MM.1S (cell line): Measurements from ENCODE around the gene AKR1E2.

Experiments used
- DNase-seq: peaks from one replicate; pipeline ENCODE4 v3.0.0-alpha.2; 2015
- H2AFZ ChIP-seq: fragments of 300-600 bp; sonication (generic); 2 replicates; pipeline ENCODE4 v1.6.0; 2016; ENCODE audit warnings: antibody characterized with exemption, low read length
- H3F3A ChIP-seq: fragments of 300-600 bp; sonication (generic); 2 replicates; pipeline ENCODE4 v1.6.1; 2016; ENCODE audit warnings: mild to moderate bottlenecking, antibody characterized with exemption, low read length, moderate library complexity, mixed read lengths; ENCODE audit not compliant: insufficient read depth
- H3K27ac ChIP-seq: fragments of 300-600 bp; sonication (generic); 2 replicates; pipeline ENCODE4 v1.5.1; 2016; ENCODE audit warnings: mild to moderate bottlenecking, low read length
- H3K27me3 ChIP-seq: fragments of 300-600 bp; sonication (generic); replicated peaks from 2 replicates; pipeline ENCODE4 v1.6.0; 2016; ENCODE audit warnings: low read length; ENCODE audit not compliant: insufficient read depth
- H3K36me3 ChIP-seq: fragments of 300-600 bp; sonication (generic); replicated peaks from 2 replicates; pipeline ENCODE4 v1.6.1; 2016; ENCODE audit warnings: mild to moderate bottlenecking, low read length, mixed read lengths; ENCODE audit not compliant: insufficient read depth
- H3K4me1 ChIP-seq: fragments of 300-600 bp; sonication (generic); 2 replicates; pipeline ENCODE4 v1.6.1; 2016; ENCODE audit warnings: low read length, mixed read lengths
- H3K4me2 ChIP-seq: fragments of 300-600 bp; sonication (generic); 2 replicates; pipeline ENCODE4 v1.6.0; 2016; ENCODE audit warnings: low read depth, low read length
- H3K4me3 ChIP-seq: fragments of 300-600 bp; sonication (generic); 2 replicates; pipeline ENCODE4 v1.5.1; 2016; ENCODE audit warnings: low read length, mixed read lengths
- H3K79me2 ChIP-seq: fragments of 300-600 bp; sonication (generic); 2 replicates; pipeline ENCODE4 v1.6.1; 2016; ENCODE audit warnings: mixed run types, low read length, mixed read lengths
- H3K9ac ChIP-seq: fragments of 300-600 bp; sonication (generic); 2 replicates; pipeline ENCODE4 v1.6.1; 2016; ENCODE audit warnings: low read length, mixed read lengths
- H3K9me2 ChIP-seq: fragments of 300-600 bp; sonication (generic); replicated peaks from 2 replicates; pipeline ENCODE4 v1.6.1; 2016; ENCODE audit warnings: mild to moderate bottlenecking, low read length, mixed read lengths; ENCODE audit not compliant: insufficient read depth
- H3K9me3 ChIP-seq: fragments of 300-600 bp; sonication (generic); replicated peaks from 2 replicates; pipeline ENCODE4 v1.6.1; 2016; ENCODE audit warnings: mild to moderate bottlenecking, low read length, mixed read lengths; ENCODE audit not compliant: insufficient read depth
- H4K20me1 ChIP-seq: fragments of 300-600 bp; sonication (generic); 2 replicates; pipeline ENCODE4 v1.6.1; 2016; ENCODE audit warnings: mild to moderate bottlenecking, low read length, moderate library complexity, mixed read lengths; ENCODE audit not compliant: insufficient read depth
- EZH2 ChIP-seq: fragments of 300-600 bp; sonication (generic); optimal IDR thresholded peaks from 2 replicates; pipeline ENCODE3; 2017; ENCODE audit warnings: low read depth, mild to moderate bottlenecking, antibody characterized with exemption, low read length, mixed read lengths
- EZH2phosphoT487 ChIP-seq: fragments of 300-600 bp; sonication (generic); IDR thresholded peaks from 2 replicates; pipeline ENCODE4 v1.6.1; 2018; ENCODE audit warnings: antibody characterized with exemption, low read length
- TF ChIP-seq, protein P1 (sequence below): fragments of 300-600 bp; sonication (generic); IDR thresholded peaks from 2 replicates; pipeline ENCODE4 v1.5.1; 2016; ENCODE audit warnings: antibody characterized with exemption, low read length, mixed read lengths

The AKR1E2 gene

DNA sequence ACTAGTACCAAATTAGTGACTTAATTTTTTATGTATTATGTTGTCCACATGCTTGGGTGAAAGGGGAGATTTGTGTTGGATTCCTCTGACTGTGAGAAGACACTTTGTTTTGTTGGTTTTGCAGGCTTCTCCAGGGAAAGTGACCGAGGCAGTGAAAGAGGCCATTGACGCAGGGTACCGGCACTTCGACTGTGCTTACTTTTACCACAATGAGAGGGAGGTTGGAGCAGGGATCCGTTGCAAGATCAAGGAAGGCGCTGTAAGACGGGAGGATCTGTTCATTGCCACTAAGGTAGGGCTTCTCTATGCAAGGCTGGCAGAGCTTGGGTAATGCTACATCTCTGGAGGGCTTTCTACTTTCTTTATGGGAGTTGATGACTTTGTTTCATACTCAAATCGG is 4.5 kb downstream of the AKR1E2 start:
- no peak overlapping the region for H3K27ac ChIP-seq
- H3K4me1 ChIP-seq, result no peaks in the 10 kb centered on the region
- no peak overlapping the region for H3K4me3 ChIP-seq
- H3K27me3 ChIP-seq, result no peaks in the 10 kb centered on the region
- no peak overlapping the region for H3K9ac ChIP-seq
- H4K20me1 ChIP-seq, result no peaks in the 10 kb centered on the region
- no peaks in the 10 kb centered on the region for H3K36me3 ChIP-seq
- no peak overlapping the region for H2AFZ ChIP-seq
- H3K9me3 ChIP-seq, result no peaks in the 10 kb centered on the region
- H3K9me2 ChIP-seq, result no peaks in the 10 kb centered on the region
- H3F3A ChIP-seq, result no peaks in the 10 kb centered on the region
- TF ChIP-seq EZH2 (no peak), EZH2phosphoT487 (no peak)
- TF ChIP-seq, protein P1, sequence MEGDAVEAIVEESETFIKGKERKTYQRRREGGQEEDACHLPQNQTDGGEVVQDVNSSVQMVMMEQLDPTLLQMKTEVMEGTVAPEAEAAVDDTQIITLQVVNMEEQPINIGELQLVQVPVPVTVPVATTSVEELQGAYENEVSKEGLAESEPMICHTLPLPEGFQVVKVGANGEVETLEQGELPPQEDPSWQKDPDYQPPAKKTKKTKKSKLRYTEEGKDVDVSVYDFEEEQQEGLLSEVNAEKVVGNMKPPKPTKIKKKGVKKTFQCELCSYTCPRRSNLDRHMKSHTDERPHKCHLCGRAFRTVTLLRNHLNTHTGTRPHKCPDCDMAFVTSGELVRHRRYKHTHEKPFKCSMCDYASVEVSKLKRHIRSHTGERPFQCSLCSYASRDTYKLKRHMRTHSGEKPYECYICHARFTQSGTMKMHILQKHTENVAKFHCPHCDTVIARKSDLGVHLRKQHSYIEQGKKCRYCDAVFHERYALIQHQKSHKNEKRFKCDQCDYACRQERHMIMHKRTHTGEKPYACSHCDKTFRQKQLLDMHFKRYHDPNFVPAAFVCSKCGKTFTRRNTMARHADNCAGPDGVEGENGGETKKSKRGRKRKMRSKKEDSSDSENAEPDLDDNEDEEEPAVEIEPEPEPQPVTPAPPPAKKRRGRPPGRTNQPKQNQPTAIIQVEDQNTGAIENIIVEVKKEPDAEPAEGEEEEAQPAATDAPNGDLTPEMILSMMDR, result no peak
- DNase-seq, result no peak
- no peak overlapping the region for H3K4me2 ChIP-seq
- no peaks in the 10 kb centered on the region for H3K79me2 ChIP-seq

DNA sequence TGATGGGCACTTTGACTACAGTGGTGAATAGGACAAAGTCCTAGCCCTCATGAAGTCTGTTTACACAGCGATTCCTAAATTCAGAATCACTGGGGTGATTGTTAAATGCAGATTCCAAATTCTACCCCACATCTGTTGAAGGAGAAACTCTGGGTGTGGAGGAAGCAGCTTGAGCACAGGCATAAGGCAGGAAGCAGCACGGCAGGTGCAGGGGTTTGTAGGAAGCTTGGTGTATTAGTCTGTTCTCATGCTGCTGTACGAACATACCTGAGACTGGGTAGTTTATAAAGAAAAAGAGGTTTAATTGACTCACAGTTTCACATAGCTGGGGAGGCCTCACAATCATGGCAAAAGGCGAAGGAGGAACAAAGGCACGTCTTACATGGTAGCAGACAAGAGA is 5.1 kb downstream of the AKR1E2 start:
- no peaks in the 10 kb centered on the region for H3K36me3 ChIP-seq
- H3K27me3 ChIP-seq, result no peaks in the 10 kb centered on the region
- no peak overlapping the region for H3K4me2 ChIP-seq
- TF ChIP-seq EZH2 (no peak), EZH2phosphoT487 (no peak)
- TF ChIP-seq, protein P1, result no peak
- no peak overlapping the region for H2AFZ ChIP-seq
- DNase-seq, result no peak
- no peaks in the 10 kb centered on the region for H3K9me2 ChIP-seq
- H3K79me2 ChIP-seq, result no peaks in the 10 kb centered on the region
- no peak overlapping the region for H3K4me3 ChIP-seq
- no peaks in the 10 kb centered on the region for H3F3A ChIP-seq
- H4K20me1 ChIP-seq, result no peaks in the 10 kb centered on the region
- no peak overlapping the region for H3K9ac ChIP-seq
- no peaks in the 10 kb centered on the region for H3K4me1 ChIP-seq
- H3K9me3 ChIP-seq, result no peaks in the 10 kb centered on the region
- no peak overlapping the region for H3K27ac ChIP-seq

DNA sequence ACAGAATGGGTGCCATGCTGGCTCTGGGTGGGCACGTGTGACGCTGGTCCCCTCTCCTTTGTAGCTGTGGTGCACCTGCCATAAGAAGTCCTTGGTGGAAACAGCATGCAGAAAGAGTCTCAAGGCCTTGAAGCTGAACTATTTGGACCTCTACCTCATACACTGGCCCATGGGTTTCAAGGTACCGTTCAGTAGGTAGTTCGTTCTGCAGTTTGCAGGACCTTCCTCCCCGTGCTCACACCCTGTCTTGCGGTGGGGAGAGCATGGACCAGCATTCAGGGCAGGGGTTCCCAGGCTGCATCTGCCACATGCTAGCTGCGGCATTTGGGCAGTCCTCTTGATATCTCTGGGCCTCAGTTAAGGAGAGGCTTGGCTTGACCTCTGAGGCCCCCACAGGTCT is 7.3 kb downstream of the AKR1E2 start:
- Histone ChIP-seq H3K4me3 (no peak overlapping the region), H3K27me3 (no peaks in the 10 kb centered on the region), H3F3A (no peaks in the 10 kb centered on the region), H3K4me1 (no peaks in the 10 kb centered on the region), H3K9me3 (no peaks in the 10 kb centered on the region), H4K20me1 (no peaks in the 10 kb centered on the region), H3K27ac (no peak overlapping the region), H3K36me3 (no peaks in the 10 kb centered on the region), H3K79me2 (no peaks in the 10 kb centered on the region), H3K9me2 (no peaks in the 10 kb centered on the region), H2AFZ (no peak overlapping the region), H3K4me2 (no peak overlapping the region), H3K9ac (no peak overlapping the region)
- TF ChIP-seq, protein P1, result no peak
- TF ChIP-seq EZH2phosphoT487 (no peak), EZH2 (no peak)
- no peak for DNase-seq
